HUDEP-2 (cell line): Measurements from ENCODE around the gene EFNA4.

Experiments
- DNase-seq, 76 experiments: peaks; one replicate each; lab custom pipeline; 2025; ENCODE audit not compliant: unreplicated experiment in 76 of 76; lab: John Stamatoyannopoulos, UW

The EFNA4 gene

GRCh38 chr1:155084722-155085503, 21.4 kb downstream of the EFNA4 start:
- DNase-seq: peak in 72 of 76 experiments; percentile 50 to 98 (median 84)

- DNase-seq: peak in 54 of 76 experiments; percentile 16 to 77 (median 54)
Measured at GRCh38 chr1:155085504-155086127, 22.1 kb downstream of the EFNA4 start.

GRCh38 chr1:155086128-155086741, 22.7 kb downstream of the EFNA4 start:
- DNase-seq: peak in 59 of 76 experiments; percentile 12 to 76 (median 55)

- peak in 3 of 76 experiments; percentile 7 to 18 (median 15) for DNase-seq
Measured at GRCh38 chr1:155086856-155087535, 23.5 kb downstream of the EFNA4 start.

DNA sequence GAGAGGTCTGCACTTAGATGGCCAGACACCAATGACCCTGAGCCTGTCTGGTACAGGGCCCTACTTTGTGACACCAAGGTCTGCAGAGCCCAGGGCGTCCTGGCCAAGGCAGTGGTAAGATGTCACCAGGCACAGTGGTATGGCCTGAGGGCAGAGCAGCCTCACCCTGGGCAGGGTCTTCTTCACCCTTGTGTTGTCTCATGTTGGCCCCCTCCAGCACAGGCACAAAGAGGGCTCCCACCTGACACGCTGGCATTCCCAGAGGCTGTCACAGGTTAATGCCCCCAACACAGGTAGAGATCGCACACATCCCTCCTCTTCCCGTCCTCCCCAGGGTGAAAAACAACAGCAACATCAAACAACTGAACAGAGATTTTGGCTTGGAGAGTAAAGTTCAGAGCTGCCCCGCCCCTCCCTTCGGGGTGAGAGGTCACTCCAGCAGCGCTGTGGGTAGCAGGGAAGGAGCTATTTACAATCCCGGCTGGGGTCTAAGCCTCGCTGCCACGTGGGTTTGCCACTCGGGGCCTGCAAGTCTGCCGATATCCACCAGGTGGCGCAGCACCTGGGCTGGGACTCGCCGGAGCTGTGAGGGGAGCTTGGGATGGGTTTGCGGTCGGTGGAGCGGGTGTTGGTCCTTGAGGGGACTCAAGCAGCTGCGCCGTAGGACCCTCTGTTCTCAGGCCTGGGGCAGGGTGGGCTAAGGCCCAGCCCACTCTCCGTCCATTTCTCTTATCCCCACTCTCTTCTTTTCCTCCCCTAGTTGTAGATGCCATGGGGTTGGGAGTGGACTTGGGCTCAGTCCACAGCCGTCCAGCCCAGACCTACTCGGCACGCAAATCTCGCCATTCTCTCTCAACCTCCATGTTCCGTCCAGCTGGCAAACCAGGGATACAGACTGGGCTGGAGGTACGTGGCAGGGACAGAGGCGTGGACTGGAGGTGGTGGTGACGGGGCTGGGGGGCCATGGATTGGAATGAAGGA, 27.8 kb downstream of the EFNA4 start:
- peak in 65 of 76 experiments; percentile 11 to 80 (median 56) for DNase-seq

GRCh38 chr1:155092131-155092530, 28.6 kb downstream of the EFNA4 start:
- no peak for DNase-seq

GRCh38 chr1:155092641-155093040, 29.1 kb downstream of the EFNA4 start:
- no peak for DNase-seq

DNA sequence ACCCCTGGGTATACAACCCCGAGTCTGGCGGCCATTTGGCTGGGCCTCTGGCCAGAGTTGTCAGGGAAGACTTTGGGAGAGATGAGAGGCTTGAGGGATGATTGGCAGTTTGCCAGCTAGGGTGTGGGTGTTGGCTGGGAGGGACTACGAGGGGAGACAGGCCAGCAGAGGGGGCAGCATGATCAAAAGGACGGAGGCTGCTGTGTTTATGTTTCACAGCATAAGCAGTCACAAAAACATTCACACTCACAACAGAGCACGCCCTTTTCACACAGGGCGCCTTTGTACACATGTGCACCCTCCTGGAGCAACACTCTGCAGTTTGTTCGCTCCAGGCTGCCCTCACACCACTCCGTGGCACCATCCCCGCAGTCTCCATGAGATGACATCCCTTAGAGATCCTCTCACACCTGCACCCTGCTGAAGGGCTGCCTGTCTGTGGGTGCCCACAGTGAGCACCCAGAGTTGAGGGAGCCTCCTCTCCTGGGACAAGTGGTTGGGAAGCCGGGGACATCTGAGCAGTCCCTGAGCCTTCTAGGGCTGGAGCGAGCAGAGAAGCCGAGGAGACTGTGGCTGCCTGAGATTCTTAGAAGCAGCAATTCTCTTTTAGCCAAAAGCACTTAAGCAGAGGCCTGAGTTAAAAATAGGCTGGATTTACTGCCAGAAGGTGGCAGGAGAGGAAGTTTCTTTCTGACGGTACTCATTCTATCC, 30.5 kb downstream of the EFNA4 start:
- peak in 7 of 76 experiments; percentile 13 to 26 (median 19) for DNase-seq

DNA sequence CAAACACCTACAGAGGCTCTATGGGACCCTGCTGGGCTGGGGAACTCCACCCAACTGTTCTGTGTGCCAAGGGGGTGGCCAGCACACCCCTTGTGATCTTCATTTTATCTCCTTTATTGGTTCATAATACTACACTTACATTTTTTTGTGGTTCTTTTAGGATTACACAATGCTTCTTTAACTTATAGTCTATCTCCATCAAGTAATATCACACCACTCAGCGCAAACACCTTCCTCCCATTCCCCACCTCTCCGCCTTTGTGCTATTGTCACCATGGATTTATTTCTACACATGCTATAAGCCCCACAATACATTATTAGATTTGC, 31.0 kb downstream of the EFNA4 start:
- peak in 1 of 76 experiments; percentile 4 for DNase-seq

- no peak for DNase-seq
Measured at GRCh38 chr1:155099331-155099730, 35.8 kb downstream of the EFNA4 start.

- no peak for DNase-seq
Measured at GRCh38 chr1:155103325-155103724, 39.8 kb downstream of the EFNA4 start.

DNA sequence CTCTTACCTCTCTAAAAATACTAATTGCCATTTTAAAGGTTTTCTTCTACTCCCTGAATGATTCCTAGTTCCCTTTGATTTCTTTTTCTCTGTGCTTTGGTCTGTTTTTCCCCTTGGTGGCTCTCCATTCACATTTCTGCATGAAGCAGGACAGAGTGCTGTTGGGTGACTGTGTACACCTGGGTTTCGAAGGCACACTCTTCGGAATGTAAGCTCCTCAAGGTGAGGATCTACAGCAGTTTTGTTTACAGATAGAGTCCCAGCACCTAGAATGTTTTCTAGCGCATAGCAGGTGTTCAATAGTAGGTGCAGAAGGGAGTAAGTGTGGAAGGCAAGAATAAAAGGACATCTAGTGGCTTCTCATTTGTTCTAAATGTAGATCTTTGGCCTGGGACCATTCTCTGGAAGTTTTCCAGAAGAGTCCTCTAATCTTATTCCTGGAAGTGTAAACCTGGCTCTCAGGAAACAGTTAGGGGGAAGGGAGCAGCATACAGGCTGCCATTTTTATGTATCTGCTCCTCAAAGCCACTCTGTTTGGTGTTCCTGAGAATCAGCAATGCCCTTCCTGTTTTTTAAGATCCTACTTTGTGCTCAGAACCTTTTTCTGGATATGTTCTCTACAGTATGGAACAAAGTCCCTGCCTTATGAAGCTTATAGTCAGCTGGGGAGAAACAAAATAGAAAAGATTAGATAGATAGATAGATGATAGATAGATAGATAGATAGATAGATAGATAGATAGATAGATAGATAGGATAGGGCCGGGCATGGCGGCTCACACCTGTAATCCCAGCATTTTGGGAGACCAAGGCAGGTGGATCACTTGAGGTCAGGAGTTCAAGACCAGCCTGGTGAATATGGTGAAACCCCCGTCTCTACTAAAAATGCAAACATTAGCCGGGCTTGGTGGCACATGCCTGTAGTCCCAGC, 41.3 kb downstream of the EFNA4 start:
- no peak for DNase-seq

DNA sequence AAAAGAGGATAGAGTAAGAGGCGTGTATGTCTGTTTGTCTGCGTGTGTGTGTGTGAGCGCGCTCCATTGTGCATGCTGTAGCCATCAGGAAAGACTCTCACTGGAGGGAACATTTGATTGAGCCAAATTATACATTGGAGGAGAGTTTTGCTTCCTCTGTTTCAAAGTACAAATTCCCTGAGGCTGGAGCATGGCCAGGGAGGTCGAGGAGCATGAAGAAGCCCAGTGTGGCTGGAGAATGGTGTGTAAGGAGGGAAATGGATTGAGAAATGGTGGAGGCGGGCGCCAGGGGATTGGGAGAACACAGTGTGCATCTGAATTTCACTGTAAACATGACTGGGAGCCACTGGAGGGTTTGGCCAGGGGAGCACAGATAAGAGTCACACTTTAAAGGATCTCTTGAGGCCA, 42.1 kb downstream of the EFNA4 start:
- DNase-seq: no peak

- DNase-seq: no peak
Measured at GRCh38 chr1:155106862-155107261, 43.3 kb downstream of the EFNA4 start.

DNA sequence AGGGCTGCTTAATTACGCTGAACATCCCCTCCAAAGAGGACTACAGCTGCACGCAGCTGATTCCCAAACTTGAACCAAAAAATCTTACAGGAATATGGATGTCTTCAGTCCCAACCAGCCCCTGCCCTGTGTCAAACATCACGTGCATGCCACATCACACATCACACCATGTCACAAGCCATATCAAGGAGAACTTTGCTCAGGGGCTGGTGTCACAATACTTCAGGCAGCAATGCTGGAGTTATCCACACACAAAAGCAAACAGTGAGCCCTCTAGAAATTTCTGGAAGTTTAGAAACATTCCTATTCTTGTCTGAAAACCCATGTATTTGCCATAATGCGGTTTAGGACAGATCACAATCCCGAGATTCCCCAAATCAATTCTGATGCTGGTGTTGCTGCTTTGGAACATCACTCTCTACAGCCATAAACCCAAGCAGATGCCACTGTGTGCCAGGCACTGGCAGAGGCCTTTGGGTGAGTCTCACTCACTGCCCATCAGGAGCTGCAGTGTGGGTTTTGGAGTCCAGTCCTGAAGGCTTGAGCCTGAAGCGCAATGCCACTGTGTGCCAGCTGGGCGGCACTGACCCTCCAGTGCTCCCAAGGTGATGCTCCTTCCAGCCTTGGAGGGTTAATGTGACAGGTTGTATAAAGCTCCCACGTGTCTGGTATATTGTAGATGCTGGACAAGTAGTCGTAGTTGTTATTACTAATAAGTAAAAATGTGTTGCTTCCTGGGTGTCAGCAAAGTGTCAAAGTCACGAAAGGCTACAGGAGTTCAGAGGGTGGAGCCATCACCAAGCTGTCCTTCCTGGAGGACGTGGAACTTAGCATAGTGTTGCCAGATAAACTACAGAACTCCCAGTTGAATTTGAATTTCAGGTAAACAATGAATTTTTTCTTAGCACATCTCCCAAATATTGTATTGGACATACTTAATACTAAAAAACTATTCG, 44.0 kb downstream of the EFNA4 start:
- DNase-seq: no peak

GRCh38 chr1:155108296-155108695, 44.8 kb downstream of the EFNA4 start:
- DNase-seq: no peak

DNA sequence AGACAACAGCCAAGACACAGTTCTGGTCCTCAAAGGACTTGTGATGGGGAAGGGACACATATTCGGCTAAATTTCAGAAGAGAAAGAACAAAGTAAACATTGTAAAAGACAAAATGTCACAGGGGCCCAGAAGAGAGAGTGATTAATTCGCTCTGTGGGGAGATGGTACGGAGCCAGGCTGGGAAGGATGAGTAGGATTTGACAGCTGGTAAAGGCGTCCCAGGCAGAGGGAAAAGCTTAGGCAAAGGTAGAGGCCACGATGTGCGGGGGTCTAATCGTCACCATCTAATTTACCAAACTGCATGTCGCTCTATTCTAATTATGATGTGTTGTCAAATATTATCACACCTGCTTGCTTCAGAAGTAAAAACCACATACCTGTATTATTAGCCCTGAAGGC, 46.8 kb downstream of the EFNA4 start:
- DNase-seq: no peak
